Measurements from ENCODE around the gene UNC5B.

The UNC5B gene

GRCh38 chr10:71212318-71213126 lies at the start of gene UNC5B:
TSS of gene UNC5B (plus strand) at chr10:71212570. CDS start at chr10:71212986, 416 bp downstream.
- no peak for DNase-seq (ENCODE audit: low read depth)
- TF ChIP-seq CTCF (IDR thresholded peaks at IDR 0.05; ENCODE audit: low read depth, low read length, missing control alignments): no peak

GRCh38 chr10:71173466-71173865 lies 38.9 kb upstream of the UNC5B start:
- H3K4me3 ChIP-seq (ENCODE audit: low read depth, low read length): no peak overlapping the region
- no peak for DNase-seq (ENCODE audit: low read depth)
- TF ChIP-seq CTCF (IDR thresholded peaks at IDR 0.05; ENCODE audit: low read depth, low read length, missing control alignments): no peak

More at GRCh38 chr10:71212318-71213126, at the start of gene UNC5B:
- no peak within 1 kb of the TSS; the same call in 1 of the 2 replicates for H3K4me3 ChIP-seq (ENCODE audit: low read depth, low read length)

- DNase-seq (ENCODE audit: low read depth): no peak
- no peak for TF ChIP-seq CTCF (IDR thresholded peaks at IDR 0.05; ENCODE audit: low read depth, low read length, missing control alignments)
- H3K4me3 ChIP-seq (ENCODE audit: low read depth, low read length): no peak overlapping the region
These were observed 35.7 kb upstream of the UNC5B start for GRCh38 chr10:71176661-71177060.

GRCh38 chr10:71177651-71178199 lies 34.6 kb upstream of the UNC5B start:
- no peak for TF ChIP-seq CTCF (IDR thresholded peaks at IDR 0.05; ENCODE audit: low read depth, low read length, missing control alignments)
- DNase-seq (ENCODE audit: low read depth): no peak
- no peak overlapping the region for H3K4me3 ChIP-seq (ENCODE audit: low read depth, low read length)

DNA sequence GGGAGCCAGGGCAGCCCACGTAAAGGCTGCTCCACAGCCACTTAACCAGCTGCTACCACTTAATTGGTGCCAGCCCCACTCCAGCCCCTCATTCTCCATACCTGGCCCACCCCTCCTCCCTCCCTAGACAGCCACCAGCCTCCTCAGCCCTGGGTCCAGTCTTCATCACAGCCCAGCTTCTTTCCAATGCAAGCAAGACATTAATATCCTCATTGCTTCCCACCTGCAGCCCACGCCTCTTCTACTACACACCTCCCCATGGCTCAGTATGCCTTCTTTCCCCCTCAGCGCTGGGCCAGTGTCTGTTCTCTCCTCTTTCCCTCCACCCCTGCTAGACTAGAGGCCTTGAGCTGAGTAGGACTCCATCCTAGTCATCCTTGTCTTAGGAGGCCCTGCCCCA lies 33.5 kb upstream of the UNC5B start:
- TF ChIP-seq CTCF (IDR thresholded peaks at IDR 0.05; ENCODE audit: low read depth, low read length, missing control alignments): no peak
- DNase-seq (ENCODE audit: low read depth): no peak
- H3K4me3 ChIP-seq (ENCODE audit: low read depth, low read length): no peak overlapping the region

DNA sequence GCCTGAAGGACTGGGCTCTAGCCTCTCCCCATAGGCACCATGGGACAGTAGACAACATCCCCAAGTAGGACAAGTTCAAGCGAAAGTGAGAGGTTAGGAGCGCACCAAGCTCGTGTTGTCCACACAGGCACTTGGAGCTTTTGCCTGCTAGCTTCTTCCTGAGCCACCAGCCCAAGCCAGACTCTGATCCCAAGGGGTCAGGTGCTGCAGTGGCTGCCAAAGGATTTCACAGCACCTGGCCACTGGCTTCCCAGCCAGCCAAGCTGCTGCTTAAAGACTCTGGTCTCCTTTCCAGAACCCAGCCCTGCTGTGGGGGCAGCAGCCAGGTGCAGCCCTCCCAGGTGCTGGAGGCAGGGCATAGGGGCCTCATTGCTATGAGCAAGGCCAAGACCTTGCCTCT lies 33.0 kb upstream of the UNC5B start:
- no peak overlapping the region for H3K4me3 ChIP-seq (ENCODE audit: low read depth, low read length)
- no peak for DNase-seq (ENCODE audit: low read depth)
- TF ChIP-seq CTCF (IDR thresholded peaks at IDR 0.05; ENCODE audit: low read depth, low read length, missing control alignments): no peak
